GM19463 (cell line): ENCODE data around the gene MTM1.

Source experiments
- ATAC-seq: cut with Tn5 transposase; IDR thresholded peaks from one replicate; pipeline ENCODE4 v1.9.1; 2021; ENCODE audit warnings: mild to moderate bottlenecking, moderate library complexity; ENCODE audit not compliant: unreplicated experiment

Gene MTM1

GRCh38 chrX:150548251-150548650 is 20.2 kb upstream of the MTM1 start:
- ATAC-seq = no peak

- no peak for ATAC-seq
These were observed 19.7 kb upstream of the MTM1 start for GRCh38 chrX:150548684-150549083.

GRCh38 chrX:150551963-150552362 is 16.5 kb upstream of the MTM1 start:
- ATAC-seq = no peak

- no peak for ATAC-seq
These were observed 10.0 kb upstream of the MTM1 start for GRCh38 chrX:150558424-150558823.

- no peak for ATAC-seq
These were observed 3.6 kb upstream of the MTM1 start for GRCh38 chrX:150564838-150565237.

- no peak for ATAC-seq
These were observed 2.9 kb upstream of the MTM1 start for GRCh38 chrX:150565551-150565950.

- no peak for ATAC-seq
These were observed 1.7 kb upstream of the MTM1 start for GRCh38 chrX:150566734-150567182.

- ATAC-seq = no peak
These were observed 639 bp upstream of the MTM1 start for GRCh38 chrX:150567645-150568319.

- ATAC-seq = peak; percentile 12
These were observed 695 bp downstream of the MTM1 start for GRCh38 chrX:150569155-150569477.

GRCh38 chrX:150570512-150570911 is 2.1 kb downstream of the MTM1 start:
- no peak for ATAC-seq

- ATAC-seq = no peak
These were observed 3.8 kb downstream of the MTM1 start for GRCh38 chrX:150572206-150572605.

GRCh38 chrX:150573106-150573505 is 4.7 kb downstream of the MTM1 start:
- no peak for ATAC-seq

GRCh38 chrX:150573702-150574101 is 5.3 kb downstream of the MTM1 start:
- ATAC-seq = peak; percentile 32

- peak; percentile 60 for ATAC-seq
These were observed 6.4 kb downstream of the MTM1 start for GRCh38 chrX:150574559-150575418.

GRCh38 chrX:150575419-150575814 is 7.0 kb downstream of the MTM1 start:
- peak; percentile 25 for ATAC-seq

- no peak for ATAC-seq
These were observed 8.8 kb downstream of the MTM1 start for GRCh38 chrX:150577174-150577573.

GRCh38 chrX:150581093-150581775 is 12.8 kb downstream of the MTM1 start:
- no peak for ATAC-seq

- no peak for ATAC-seq
These were observed 14.0 kb downstream of the MTM1 start for GRCh38 chrX:150582338-150582948.

- no peak for ATAC-seq
These were observed 19.4 kb downstream of the MTM1 start for GRCh38 chrX:150587585-150588503.

GRCh38 chrX:150594584-150594983 is 26.2 kb downstream of the MTM1 start:
- no peak for ATAC-seq
